ENCODE data around the gene ZNRF1. TPM values are rescaled to one million over a fixed set of nuclear protein-coding genes. Genes with fewer than 3 reads are reported as not detected.
A peak's percentile ranks its signal among the peaks of the same experiment; 100 is the strongest.

ZNRF1 gene
- total RNA-seq = 10 to 100 TPM; 16.9 to 33.0 (median 22.3) TPM
- 10 to 100 TPM; 10.6 to 12.2 (median 11.4) TPM for polyA plus RNA-seq

GRCh38 chr16:74998481-74999218 is at the start of gene ZNRF1:
Gene ZNRF1 (plus strand): TSS chr16:74999024. CDS start chr16:74999672, 648 bp downstream.
- TF ChIP-seq POLR2AphosphoS5 (IDR thresholded peaks at IDR 0.05) = no peak
- TF ChIP-seq EP300 (IDR thresholded peaks at IDR 0.05) = no peak
- no peak for TF ChIP-seq POLR2A (IDR thresholded peaks at IDR 0.05)
- TF ChIP-seq CTCF (IDR thresholded peaks at IDR 0.05) = peak; percentile 77 to 93 (median 86)
- H3K27ac ChIP-seq = peak within 1 kb of the TSS; percentile 84 to 93 (median 92)
- no peaks in the 10 kb centered on the region for H3K9me3 ChIP-seq
- no peaks in the 10 kb centered on the region for H3K36me3 ChIP-seq
- H3K4me3 ChIP-seq = peak within 1 kb of the TSS; percentile 84 to 99 (median 93)
- peaks cover 0 to 43% (median 21%) of the 10 kb centered on the region in 4 donors for H3K4me1 ChIP-seq
- DNase-seq = peak; percentile 92
- 0 to 1% methylated on average over 73 of the region's 73 CpGs for WGBS, 2 donors
- intact Hi-C loops (cut with DNase I) = loop anchor here (1.0 kb wide), 1 partner anchor 113 kb away; no protein-coding TSS in a partner anchor
- no peaks in the 10 kb centered on the region for H3K27me3 ChIP-seq

GRCh38 chr16:74949309-74949708 is 49.5 kb upstream of the ZNRF1 start:
- DNase-seq = no peak
- WGBS, 2 donors = 98% methylated on average over 3 of the region's 3 CpGs
- no peaks in the 10 kb centered on the region for H3K27me3 ChIP-seq
- H3K9me3 ChIP-seq = no peaks in the 10 kb centered on the region
- no peak overlapping the region for H3K27ac ChIP-seq
- no peak for TF ChIP-seq POLR2A (IDR thresholded peaks at IDR 0.05)
- TF ChIP-seq CTCF (IDR thresholded peaks at IDR 0.05) = no peak
- TF ChIP-seq POLR2AphosphoS5 (IDR thresholded peaks at IDR 0.05) = no peak
- no peak for TF ChIP-seq EP300 (IDR thresholded peaks at IDR 0.05)
- peaks cover 9 to 73% (median 23%) of the 10 kb centered on the region in 4 donors for H3K36me3 ChIP-seq
- intact Hi-C loops (cut with DNase I) = no loop called here
- no peak overlapping the region for H3K4me3 ChIP-seq
- H3K4me1 ChIP-seq = no peaks in the 10 kb centered on the region

GRCh38 chr16:74950511-74950910 is 48.3 kb upstream of the ZNRF1 start:
- Histone ChIP-seq H3K4me3 (no peak overlapping the region), H3K27me3 (no peaks in the 10 kb centered on the region), H3K9me3 (no peaks in the 10 kb centered on the region), H3K27ac (no peak overlapping the region), H3K36me3 (peaks cover 9 to 75% (median 28%) of the 10 kb centered on the region in 4 donors), H3K4me1 (no peaks in the 10 kb centered on the region)
- intact Hi-C loops (cut with DNase I) = no loop called here
- 97% methylated on average over 7 of the region's 7 CpGs for WGBS, 2 donors
- TF ChIP-seq POLR2A (IDR thresholded peaks at IDR 0.05) = no peak
- no peak for TF ChIP-seq EP300 (IDR thresholded peaks at IDR 0.05)
- DNase-seq = no peak

GRCh38 chr16:74951206-74951605 is 47.6 kb upstream of the ZNRF1 start:
- Histone ChIP-seq H3K27ac (no peak overlapping the region), H3K36me3 (peaks cover 9 to 75% (median 30%) of the 10 kb centered on the region in 4 donors), H3K9me3 (no peaks in the 10 kb centered on the region), H3K4me1 (no peaks in the 10 kb centered on the region), H3K27me3 (no peaks in the 10 kb centered on the region), H3K4me3 (no peak overlapping the region)
- intact Hi-C loops (cut with DNase I) = no loop called here
- TF ChIP-seq CTCF (IDR thresholded peaks at IDR 0.05) (no peak), POLR2AphosphoS5 (IDR thresholded peaks at IDR 0.05) (no peak), POLR2A (IDR thresholded peaks at IDR 0.05) (no peak), EP300 (IDR thresholded peaks at IDR 0.05) (no peak)
- WGBS, 2 donors = 97 to 98% methylated on average over 11 of the region's 11 CpGs
- DNase-seq = no peak

GRCh38 chr16:74951681-74952080 is 47.1 kb upstream of the ZNRF1 start:
- no peaks in the 10 kb centered on the region for H3K9me3 ChIP-seq
- no peaks in the 10 kb centered on the region for H3K27me3 ChIP-seq
- TF ChIP-seq POLR2AphosphoS5 (IDR thresholded peaks at IDR 0.05) (no peak), EP300 (IDR thresholded peaks at IDR 0.05) (no peak), POLR2A (IDR thresholded peaks at IDR 0.05) (no peak), CTCF (IDR thresholded peaks at IDR 0.05) (no peak)
- no peaks in the 10 kb centered on the region for H3K4me1 ChIP-seq
- no peak overlapping the region for H3K27ac ChIP-seq
- H3K4me3 ChIP-seq = no peak overlapping the region
- H3K36me3 ChIP-seq = peaks cover 9 to 75% (median 29%) of the 10 kb centered on the region in 4 donors
- DNase-seq = no peak
- intact Hi-C loops (cut with DNase I) = no loop called here
- 87 to 91% methylated on average over 4 of the region's 4 CpGs for WGBS, 2 donors
